ENCODE results near the gene CENPP.

Gene CENPP

GRCh38 chr9:92664394-92665152 lies 338.8 kb downstream of the CENPP start:
- peak; percentile 26 for DNase-seq

- DNase-seq, result no peak
These were observed 340.1 kb downstream of the CENPP start for GRCh38 chr9:92665836-92666235.

- no peak for DNase-seq
These were observed 340.5 kb downstream of the CENPP start for GRCh38 chr9:92666236-92666635.

GRCh38 chr9:92666912-92667532 lies 341.3 kb downstream of the CENPP start:
- DNase-seq, result no peak

GRCh38 chr9:92668746-92669526 lies 343.2 kb downstream of the CENPP start:
- no peak for DNase-seq

- peak; percentile 24 for DNase-seq
These were observed 343.8 kb downstream of the CENPP start for GRCh38 chr9:92669527-92669889.

Measured in NK-92 treated with Interleukin-12 subunit alpha and Interleukin-12 subunit beta, amount 100 ng/mL, for 24 hours (cell line).